ENCODE measurements around the gene QDPR.
A peak's percentile ranks its signal among the peaks of the same experiment; 100 is the strongest.

Gene QDPR

GRCh38 chr4:17504081-17504480 is 7.8 kb downstream of the QDPR start:
- no peak for DNase-seq (ENCODE audit: extremely low read depth, low read depth)
- H3K4me3 ChIP-seq (replicated peaks; ENCODE audit: low read depth, low read length): no peak overlapping the region
- no peak for TF ChIP-seq CTCF (IDR thresholded peaks at IDR 0.05; ENCODE audit: low read depth, low read length, missing control alignments)

GRCh38 chr4:17502756-17503155 is 9.1 kb downstream of the QDPR start:
- no peak for DNase-seq (ENCODE audit: extremely low read depth, low read depth)
- no peak for TF ChIP-seq CTCF (IDR thresholded peaks at IDR 0.05; ENCODE audit: low read depth, low read length, missing control alignments)
- no peak overlapping the region for H3K4me3 ChIP-seq (replicated peaks; ENCODE audit: low read depth, low read length)

GRCh38 chr4:17500574-17500973 is 11.3 kb downstream of the QDPR start:
- TF ChIP-seq CTCF (IDR thresholded peaks at IDR 0.05; ENCODE audit: low read depth, low read length, missing control alignments): no peak
- no peak for DNase-seq (ENCODE audit: extremely low read depth, low read depth)

GRCh38 chr4:17497890-17498523 is 13.9 kb downstream of the QDPR start:
- no peak for TF ChIP-seq CTCF (IDR thresholded peaks at IDR 0.05; ENCODE audit: low read depth, low read length, missing control alignments)
- no peak overlapping the region for H3K4me3 ChIP-seq (replicated peaks; ENCODE audit: low read depth, low read length)
- no peak for DNase-seq (ENCODE audit: extremely low read depth, low read depth)

More at GRCh38 chr4:17500574-17500973, 11.3 kb downstream of the QDPR start:
- no peak overlapping the region for H3K4me3 ChIP-seq (replicated peaks; ENCODE audit: low read depth, low read length)

GRCh38 chr4:17494258-17495190 is 17.4 kb downstream of the QDPR start:
- TF ChIP-seq CTCF (IDR thresholded peaks at IDR 0.05; ENCODE audit: low read depth, low read length, missing control alignments): no peak
- peak; percentile 72 for DNase-seq (ENCODE audit: extremely low read depth, low read depth)
- no peak overlapping the region for H3K4me3 ChIP-seq (replicated peaks; ENCODE audit: low read depth, low read length)

GRCh38 chr4:17493619-17494018 is 18.3 kb downstream of the QDPR start:
- no peak overlapping the region for H3K4me3 ChIP-seq (replicated peaks; ENCODE audit: low read depth, low read length)
- TF ChIP-seq CTCF (IDR thresholded peaks at IDR 0.05; ENCODE audit: low read depth, low read length, missing control alignments): no peak
- DNase-seq (ENCODE audit: extremely low read depth, low read depth): no peak

Measured in HFF-Myc (cell line).